Kidney (tissue), 14 donors: ENCODE measurements around the gene NRSN2. TPM values are rescaled to one million over a fixed set of nuclear protein-coding genes. Genes with fewer than 3 reads are reported as not detected.

Experiments used
- DNase-seq, 5 donors: peaks; one replicate each; pipeline ENCODE4 v3.0.0-alpha.2; 2013 to 2020
- FAIRE-seq: peaks from 2 replicates; lab custom pipeline; 2012; peaks lifted over from hg19 to GRCh38; lab: Jason Lieb, UNC
- H3K27ac ChIP-seq, 2 donors: one replicate each; pipeline ENCODE4 v1.7.0; 2013; ENCODE audit warnings: low read depth in 2 of 2, low read length in 2 of 2, inconsistent platforms in 1 of 2
- H3K27me3 ChIP-seq: one replicate; pipeline ENCODE4 v1.7.1; 2013; ENCODE audit warnings: low read length, inconsistent platforms; ENCODE audit not compliant: control insufficient read depth, insufficient read depth
- H3K36me3 ChIP-seq, 3 donors: one replicate each; pipeline versions ENCODE4 v1.7.0 to v1.7.1; 2013; ENCODE audit warnings: low read length in 3 of 3, control low read depth in 1 of 3, inconsistent platforms in 1 of 3; ENCODE audit not compliant: insufficient read depth in 3 of 3, control insufficient read depth in 2 of 3
- H3K4me1 ChIP-seq, 3 donors: one replicate each; pipeline versions ENCODE4 v1.7.0 to v1.7.1; 2013; ENCODE audit warnings: low read length in 3 of 3, inconsistent platforms in 1 of 3, low read depth in 1 of 3; ENCODE audit not compliant: control insufficient read depth in 2 of 3, insufficient read depth in 2 of 3
- H3K4me3 ChIP-seq, 3 donors: one replicate each; pipeline versions ENCODE4 v1.7.0 to v1.8.1; 2013; ENCODE audit warnings: low read length in 3 of 3, control low read depth in 1 of 3, inconsistent platforms in 1 of 3
- H3K9ac ChIP-seq, 3 donors: one replicate each; pipeline versions ENCODE4 v1.7.0 to v1.7.1; 2013; ENCODE audit warnings: low read length in 3 of 3, control low read depth in 1 of 3, inconsistent platforms in 1 of 3
- H3K9me3 ChIP-seq, 3 donors: one replicate each; pipeline versions ENCODE4 v1.7.0 to v1.7.1; 2013; ENCODE audit warnings: low read length in 3 of 3, control low read depth in 1 of 3, inconsistent platforms in 1 of 3; ENCODE audit not compliant: control insufficient read depth in 2 of 3, insufficient read depth in 1 of 3
- CTCF ChIP-seq: IDR thresholded peaks from 3 replicates; pipeline ENCODE4 v1.5.1; 2012; ENCODE audit warnings: mild to moderate bottlenecking, moderate library complexity, borderline replicate concordance; ENCODE audit not compliant: insufficient read depth; ENCODE audit errors: extremely low read depth
- intact Hi-C: fragments of 100-400 bp; cut with DNase I; formaldehyde crosslinking; loops from one replicate; pipeline ENCODE4 v1.11.1; 2022
- polyA plus RNA-seq: library from polyadenylated mRNA; stranded (reverse); fragments of 350-450 nt; fragmentation: Illumina TruSeq; extraction: RNeasy Lipid Tissue Mini Kit (QIAGEN cat#74804); gene quantifications from one replicate; pipeline ENCODE4 v1.2.3, GENCODE V29; 2014; ENCODE audit warnings: low read depth, low replicate concordance; ENCODE audit not compliant: insufficient read depth
- total RNA-seq: library from RNA; stranded (reverse); fragmentation: NEBNext Ultra II Directional; extraction: Animal tissue kit (Norgen Biotek cat#: 25700); gene quantifications from one replicate; pipeline ENCODE4 v1.2.1, GENCODE V29; 2021
- donor health status: control.
- donor health status: control.
- donor health status: control.
- donor health status: control.
- donor health status: control.
- donor health status: DM: yes; HTN: yes; CAD: no.
- donor health status: Normal renal cell carcinoma (clear cell type).

NRSN2 gene
- total and polyA plus RNA-seq, 2 donors from 2014 or later: 48.1 to 50.0 TPM

GRCh38 chr20:305745-306144 lies 41.2 kb upstream of the NRSN2 start:
- intact Hi-C loops: no loop called here
- no peak for TF ChIP-seq CTCF
- no peaks in the 10 kb centered on the region for H3K9me3 ChIP-seq
- FAIRE-seq: no peak
- no peak overlapping the region for H3K9ac ChIP-seq
- H3K27me3 ChIP-seq: no peaks in the 10 kb centered on the region
- no peak overlapping the region for H3K27ac ChIP-seq
- H3K4me1 ChIP-seq: peaks cover 9 to 19% (median 11%) of the 10 kb centered on the region in 3 donors
- H3K36me3 ChIP-seq: no peaks in the 10 kb centered on the region
- DNase-seq: peak in 1 of 5 donors; percentile 26
- no peak overlapping the region for H3K4me3 ChIP-seq

- H3K9ac ChIP-seq: no peak overlapping the region
- FAIRE-seq: no peak
These were observed 38.4 kb upstream of the NRSN2 start for GRCh38 chr20:308427-309038.

GRCh38 chr20:309306-309840 lies 37.5 kb upstream of the NRSN2 start:
- no peak for TF ChIP-seq CTCF

More at GRCh38 chr20:308427-309038, 38.4 kb upstream of the NRSN2 start:
- TF ChIP-seq CTCF: no peak
- no peak overlapping the region for H3K27ac ChIP-seq
- H3K27me3 ChIP-seq: no peaks in the 10 kb centered on the region
- DNase-seq: no peak
- H3K4me3 ChIP-seq: no peak overlapping the region
- H3K36me3 ChIP-seq: no peaks in the 10 kb centered on the region
- H3K9me3 ChIP-seq: no peaks in the 10 kb centered on the region
- intact Hi-C loops: no loop called here
- peaks cover 3 to 10% (median 8%) of the 10 kb centered on the region in 3 donors for H3K4me1 ChIP-seq

More at GRCh38 chr20:309306-309840, 37.5 kb upstream of the NRSN2 start:
- H3K4me1 ChIP-seq: peaks cover 3 to 10% (median 8%) of the 10 kb centered on the region in 3 donors
- peak overlapping the region; percentile 61 to 89 (median 62) for H3K4me3 ChIP-seq
- no peak for FAIRE-seq
- intact Hi-C loops: no loop called here
- no peaks in the 10 kb centered on the region for H3K9me3 ChIP-seq
- peak overlapping the region; percentile 79 to 93 for H3K27ac ChIP-seq
- no peaks in the 10 kb centered on the region for H3K27me3 ChIP-seq
- no peaks in the 10 kb centered on the region for H3K36me3 ChIP-seq
- DNase-seq: peak in 1 of 5 donors; percentile 61
- peak overlapping the region; percentile 35 to 64 (median 52) for H3K9ac ChIP-seq
